CD14-positive monocyte (primary cell): Measurements from ENCODE around the gene NONO. TPM values are rescaled to one million over a fixed set of nuclear protein-coding genes. Genes with fewer than 3 reads are reported as not detected.

Experiments
- DNase-seq, 3 donors: peaks; one replicate each; pipeline ENCODE4 v3.0.0-alpha.2; 2011 to 2022
- H2AFZ ChIP-seq: 2 replicates; pipeline ENCODE4 v1.6.0; 2012; ENCODE audit warnings: mild to moderate bottlenecking, low read depth, low read length, inconsistent platforms; ENCODE audit not compliant: insufficient read depth, poor library complexity, severe bottlenecking
- H3K27ac ChIP-seq, 2 donors: 1 replicate in 1 of 2; 2 replicates in 1 of 2; pipeline ENCODE4 v1.5.1; 2012 to 2013; ENCODE audit warnings: low read length in 2 of 2, control low read depth in 1 of 2, inconsistent platforms in 1 of 2, low read depth in 1 of 2, mild to moderate bottlenecking in 1 of 2
- H3K27me3 ChIP-seq, 2 donors: one replicate each; pipeline versions ENCODE4 v1.6.0 to v1.6.1; 2011 to 2013; ENCODE audit warnings: low read length in 2 of 2; ENCODE audit not compliant: control insufficient read depth in 2 of 2, insufficient read depth in 2 of 2
- H3K36me3 ChIP-seq, 2 donors: replicated peaks in 1 of 2; 1 replicate in 1 of 2; 2 replicates in 1 of 2; pipeline versions ENCODE4 v1.5.1 to v1.6.1; 2012 to 2013; ENCODE audit warnings: low read length in 2 of 2, control low read depth in 1 of 2, inconsistent platforms in 1 of 2, mild to moderate bottlenecking in 1 of 2; ENCODE audit not compliant: insufficient read depth in 2 of 2, control insufficient read depth in 1 of 2
- H3K4me1 ChIP-seq, 2 donors: 1 replicate in 1 of 2; 2 replicates in 1 of 2; pipeline versions ENCODE4 v1.5.1 to v1.6.1; 2012 to 2013; ENCODE audit warnings: low read length in 2 of 2, control low read depth in 1 of 2, inconsistent platforms in 1 of 2, mild to moderate bottlenecking in 1 of 2, moderate library complexity in 1 of 2; ENCODE audit not compliant: insufficient read depth in 2 of 2, control insufficient read depth in 1 of 2
- H3K4me2 ChIP-seq: replicated peaks from 2 replicates; pipeline ENCODE3; 2012; ENCODE audit warnings: low read length, moderate library complexity, mild to moderate bottlenecking; ENCODE audit not compliant: poor library complexity, severe bottlenecking; ENCODE audit errors: extremely low read depth
- H3K4me3 ChIP-seq, 3 experiments: fragments of 200-600 bp in 1 of 3; sonication (generic) in 1 of 3; replicated peaks in 1 of 3; 1 replicate in 2 of 3; 2 replicates in 1 of 3; pipeline ENCODE4 v1.5.1; 2011 to 2013; ENCODE audit warnings: low read length in 3 of 3, mild to moderate bottlenecking in 3 of 3, control low read depth in 2 of 3, low read depth in 2 of 3, inconsistent platforms in 1 of 3, moderate library complexity in 1 of 3
- H3K79me2 ChIP-seq: 2 replicates; pipeline ENCODE4 v1.6.0; 2012; ENCODE audit warnings: mild to moderate bottlenecking, control low read depth, inconsistent platforms, low read length, moderate library complexity; ENCODE audit not compliant: insufficient read depth
- H3K9ac ChIP-seq: 2 replicates; pipeline ENCODE4 v1.6.0; 2017; ENCODE audit warnings: low read length, mild to moderate bottlenecking; ENCODE audit not compliant: insufficient read depth, poor library complexity, severe bottlenecking
- H3K9me3 ChIP-seq, 2 donors: replicated peaks in 1 of 2; 1 replicate in 1 of 2; 2 replicates in 1 of 2; pipeline versions ENCODE4 v1.5.1 to v1.6.1; 2012 to 2013; ENCODE audit warnings: low read length in 2 of 2, control low read depth in 1 of 2; ENCODE audit not compliant: control insufficient read depth in 1 of 2, insufficient read depth in 1 of 2
- H4K20me1 ChIP-seq: 2 replicates; pipeline ENCODE4 v1.6.0; 2012; ENCODE audit warnings: mild to moderate bottlenecking, low read length, control low read depth, moderate library complexity; ENCODE audit not compliant: insufficient read depth
- H3K27ac Mint-ChIP-seq, 7 donors: one replicate each; pipeline ENCODE4 v1.8.0; 2020; ENCODE audit warnings: mild to moderate bottlenecking in 7 of 7, mixed read lengths in 7 of 7, moderate library complexity in 6 of 7, inconsistent platforms in 2 of 7
- H3K27me3 Mint-ChIP-seq, 3 donors: one replicate each; pipeline ENCODE4 v1.8.0; 2021 to 2022; ENCODE audit warnings: low read depth in 3 of 3, mild to moderate bottlenecking in 3 of 3, mixed read lengths in 3 of 3, moderate library complexity in 3 of 3, inconsistent platforms in 1 of 3
- H3K36me3 Mint-ChIP-seq, 2 donors: one replicate each; pipeline ENCODE4 v1.8.0; 2020; ENCODE audit warnings: mixed read lengths in 2 of 2, inconsistent platforms in 1 of 2, mild to moderate bottlenecking in 1 of 2
- H3K4me1 Mint-ChIP-seq: one replicate; pipeline ENCODE4 v1.8.0; 2020; ENCODE audit warnings: mild to moderate bottlenecking, mixed read lengths
- H3K4me3 Mint-ChIP-seq, 2 donors: one replicate each; pipeline ENCODE4 v1.8.0; 2020; ENCODE audit warnings: mild to moderate bottlenecking in 2 of 2, mixed read lengths in 2 of 2, moderate library complexity in 1 of 2
- H3K9me3 Mint-ChIP-seq, 7 donors: one replicate each; pipeline ENCODE4 v1.8.0; 2020 to 2022; ENCODE audit warnings: mixed read lengths in 7 of 7, mild to moderate bottlenecking in 6 of 7, moderate library complexity in 6 of 7, inconsistent platforms in 2 of 7
- WGBS: methylation state at CpG from one replicate; pipeline ENCODE4 v1.1.5; 2013; ENCODE audit warnings: missing lambda C conversion rate; ENCODE audit not compliant: insufficient coverage; 5-methylcytosine and 5-hydroxymethylcytosine counted together
- intact Hi-C, 2 donors: fragments of 100-400 bp; cut with micrococcal nuclease; formaldehyde crosslinking; loops; one replicate each; pipeline versions ENCODE4 v1.15.0 to v1.15.1; 2023
- polyA plus RNA-seq, 3 donors: library from polyadenylated mRNA; depleted of rRNA in 1 of 3; unstranded in 2 of 3; stranded (reverse) in 1 of 3; fragments of 300-500 nt in 2 of 3; fragments of >200 nt in 1 of 3; fragmentation: Illumina TruSeq in 2 of 3; gene quantifications; 1 replicate in 2 of 3; 2 replicates in 1 of 3; pipeline ENCODE4 v1.2.3, GENCODE V29; 2012 to 2021
- TF ChIP-seq, protein P1 (sequence below): fragments of 200-600 bp; IDR thresholded peaks from one replicate; pipeline ENCODE4 v1.8.0; 2022; ENCODE audit warnings: antibody characterized with exemption, mild to moderate bottlenecking

Gene NONO
- polyA plus RNA-seq, 3 donors: 111 to 133 (median 122) TPM

GRCh38 chrX:71245159-71245558 is 38.3 kb upstream of the NONO start:
- no peak for DNase-seq
- H3K36me3 ChIP-seq: peaks cover 91 to 96% of the 10 kb centered on the region in 2 donors
- WGBS: 94% methylated on average over 2 of the region's 2 CpGs
- H3K27ac Mint-ChIP-seq: peak overlapping the region in 1 of 7 donors; percentile 53
- H3K79me2 ChIP-seq: no peaks in the 10 kb centered on the region
- H3K9me3 ChIP-seq: no peaks in the 10 kb centered on the region
- H3K9me3 Mint-ChIP-seq: peaks cover 0 to 6% (median 0%) of the 10 kb centered on the region in 7 donors
- H3K4me3 ChIP-seq: no peak overlapping the region
- no peaks in the 10 kb centered on the region for H3K27me3 ChIP-seq
- TF ChIP-seq, protein P1, sequence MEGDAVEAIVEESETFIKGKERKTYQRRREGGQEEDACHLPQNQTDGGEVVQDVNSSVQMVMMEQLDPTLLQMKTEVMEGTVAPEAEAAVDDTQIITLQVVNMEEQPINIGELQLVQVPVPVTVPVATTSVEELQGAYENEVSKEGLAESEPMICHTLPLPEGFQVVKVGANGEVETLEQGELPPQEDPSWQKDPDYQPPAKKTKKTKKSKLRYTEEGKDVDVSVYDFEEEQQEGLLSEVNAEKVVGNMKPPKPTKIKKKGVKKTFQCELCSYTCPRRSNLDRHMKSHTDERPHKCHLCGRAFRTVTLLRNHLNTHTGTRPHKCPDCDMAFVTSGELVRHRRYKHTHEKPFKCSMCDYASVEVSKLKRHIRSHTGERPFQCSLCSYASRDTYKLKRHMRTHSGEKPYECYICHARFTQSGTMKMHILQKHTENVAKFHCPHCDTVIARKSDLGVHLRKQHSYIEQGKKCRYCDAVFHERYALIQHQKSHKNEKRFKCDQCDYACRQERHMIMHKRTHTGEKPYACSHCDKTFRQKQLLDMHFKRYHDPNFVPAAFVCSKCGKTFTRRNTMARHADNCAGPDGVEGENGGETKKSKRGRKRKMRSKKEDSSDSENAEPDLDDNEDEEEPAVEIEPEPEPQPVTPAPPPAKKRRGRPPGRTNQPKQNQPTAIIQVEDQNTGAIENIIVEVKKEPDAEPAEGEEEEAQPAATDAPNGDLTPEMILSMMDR: no peak
- H2AFZ ChIP-seq: no peak overlapping the region
- peaks cover 5% of the 10 kb centered on the region for H3K4me1 Mint-ChIP-seq
- peaks cover 0 to 2% of the 10 kb centered on the region in 2 donors for H3K4me1 ChIP-seq
- intact Hi-C loops: no loop called here
- peaks cover 84 to 90% of the 10 kb centered on the region in 2 donors for H3K36me3 Mint-ChIP-seq
- no peak overlapping the region for H3K4me2 ChIP-seq
- peaks cover 0 to 4% (median 0%) of the 10 kb centered on the region in 3 donors for H3K27me3 Mint-ChIP-seq
- H3K27ac ChIP-seq: no peak overlapping the region
- no peak overlapping the region for H3K4me3 Mint-ChIP-seq
- H3K9ac ChIP-seq: no peak overlapping the region
- no peaks in the 10 kb centered on the region for H4K20me1 ChIP-seq

GRCh38 chrX:71250841-71251240 is 32.6 kb upstream of the NONO start:
- Histone ChIP-seq H3K36me3 (peaks cover 38 to 40% of the 10 kb centered on the region in 2 donors), H3K9ac (no peak overlapping the region), H4K20me1 (no peaks in the 10 kb centered on the region), H2AFZ (peak overlapping the region; percentile 41), H3K4me1 (peaks cover 28 to 33% of the 10 kb centered on the region in 2 donors), H3K79me2 (peaks cover 12% of the 10 kb centered on the region), H3K4me2 (peak overlapping the region; percentile 92), H3K9me3 (no peaks in the 10 kb centered on the region), H3K27me3 (no peaks in the 10 kb centered on the region), H3K4me3 (peak overlapping the region in 1 of 3 experiments; percentile 90), H3K27ac (peak overlapping the region in 1 of 2 donors; percentile 31)
- WGBS: no CpG with 5 or more reads among the region's 9 CpGs
- H3K27ac Mint-ChIP-seq: peak overlapping the region in 3 of 7 donors; percentile 32 to 63 (median 57)
- intact Hi-C loops: loop anchor here in 1 of 2 donors (10.0 kb wide), 1 partner anchor 56 kb away; no protein-coding TSS in a partner anchor
- H3K9me3 Mint-ChIP-seq: peaks cover 0 to 2% (median 0%) of the 10 kb centered on the region in 7 donors
- DNase-seq: no peak
- H3K36me3 Mint-ChIP-seq: peaks cover 37 to 40% of the 10 kb centered on the region in 2 donors
- peaks cover 36% of the 10 kb centered on the region for H3K4me1 Mint-ChIP-seq
- peak overlapping the region; percentile 77 for H3K4me3 Mint-ChIP-seq
- TF ChIP-seq, protein P1: no peak
- H3K27me3 Mint-ChIP-seq: peaks cover 0 to 11% (median 0%) of the 10 kb centered on the region in 3 donors
